ENCODE data around the gene SLC1A2.
A peak's percentile ranks its signal among the peaks of the same experiment; 100 is the strongest.

The SLC1A2 gene

DNA sequence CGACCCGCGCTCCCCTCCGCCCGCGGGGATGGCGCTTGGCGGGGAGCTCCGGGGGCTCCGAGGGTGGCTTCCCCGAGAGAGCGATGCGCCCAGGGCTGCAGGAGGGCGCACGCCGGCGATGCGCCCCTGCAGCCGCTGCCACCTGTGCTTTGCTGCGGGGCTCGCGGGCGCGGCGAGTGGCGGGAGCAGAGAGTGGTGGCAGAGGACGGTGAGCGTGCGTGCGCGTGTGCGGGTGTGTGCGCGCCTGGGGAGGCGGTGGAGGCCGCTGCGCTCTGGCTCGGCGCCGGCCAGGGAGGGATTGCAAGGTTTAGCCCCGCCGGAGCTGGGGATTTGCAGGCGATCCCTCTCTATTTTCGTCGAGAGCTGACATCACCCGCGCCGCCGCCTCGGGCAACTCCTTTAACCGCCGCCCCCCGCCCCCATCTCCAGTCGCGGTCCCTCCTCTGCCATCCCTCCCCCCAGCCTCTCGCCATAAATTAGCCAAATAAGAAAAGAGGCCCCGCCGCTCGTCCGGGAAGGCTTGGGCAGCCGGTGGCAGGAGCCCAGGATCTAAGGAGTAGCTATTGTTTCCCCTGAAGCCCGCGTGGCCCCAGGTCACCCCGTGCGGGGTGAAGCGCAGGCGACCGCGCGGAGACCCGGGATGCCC lies at the start of gene SLC1A2:
Gene SLC1A2 (minus strand): TSS at position 375 of the 646 bp plus-strand sequence. CDS start 592 bp downstream, outside the sequence.
- TF ChIP-seq, protein P1, sequence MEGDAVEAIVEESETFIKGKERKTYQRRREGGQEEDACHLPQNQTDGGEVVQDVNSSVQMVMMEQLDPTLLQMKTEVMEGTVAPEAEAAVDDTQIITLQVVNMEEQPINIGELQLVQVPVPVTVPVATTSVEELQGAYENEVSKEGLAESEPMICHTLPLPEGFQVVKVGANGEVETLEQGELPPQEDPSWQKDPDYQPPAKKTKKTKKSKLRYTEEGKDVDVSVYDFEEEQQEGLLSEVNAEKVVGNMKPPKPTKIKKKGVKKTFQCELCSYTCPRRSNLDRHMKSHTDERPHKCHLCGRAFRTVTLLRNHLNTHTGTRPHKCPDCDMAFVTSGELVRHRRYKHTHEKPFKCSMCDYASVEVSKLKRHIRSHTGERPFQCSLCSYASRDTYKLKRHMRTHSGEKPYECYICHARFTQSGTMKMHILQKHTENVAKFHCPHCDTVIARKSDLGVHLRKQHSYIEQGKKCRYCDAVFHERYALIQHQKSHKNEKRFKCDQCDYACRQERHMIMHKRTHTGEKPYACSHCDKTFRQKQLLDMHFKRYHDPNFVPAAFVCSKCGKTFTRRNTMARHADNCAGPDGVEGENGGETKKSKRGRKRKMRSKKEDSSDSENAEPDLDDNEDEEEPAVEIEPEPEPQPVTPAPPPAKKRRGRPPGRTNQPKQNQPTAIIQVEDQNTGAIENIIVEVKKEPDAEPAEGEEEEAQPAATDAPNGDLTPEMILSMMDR (IDR thresholded peaks at IDR 0.05; ENCODE audit: borderline replicate concordance, insufficient read depth, low read depth, low read length) = no peak
- H3K4me3 ChIP-seq (ENCODE audit: low read depth, low read length) = peak within 1 kb of the TSS; percentile 14

- no peak overlapping the region for H3K4me3 ChIP-seq (ENCODE audit: low read depth, low read length)
- TF ChIP-seq, protein P1 (IDR thresholded peaks at IDR 0.05; ENCODE audit: borderline replicate concordance, insufficient read depth, low read depth, low read length) = no peak
Measured at GRCh38 chr11:35466058-35466457, 46.7 kb upstream of the SLC1A2 start.

GRCh38 chr11:35464308-35464707 lies 45.0 kb upstream of the SLC1A2 start:
- H3K4me3 ChIP-seq (ENCODE audit: low read depth, low read length) = no peak overlapping the region
- TF ChIP-seq, protein P1 (IDR thresholded peaks at IDR 0.05; ENCODE audit: borderline replicate concordance, insufficient read depth, low read depth, low read length) = no peak

DNA sequence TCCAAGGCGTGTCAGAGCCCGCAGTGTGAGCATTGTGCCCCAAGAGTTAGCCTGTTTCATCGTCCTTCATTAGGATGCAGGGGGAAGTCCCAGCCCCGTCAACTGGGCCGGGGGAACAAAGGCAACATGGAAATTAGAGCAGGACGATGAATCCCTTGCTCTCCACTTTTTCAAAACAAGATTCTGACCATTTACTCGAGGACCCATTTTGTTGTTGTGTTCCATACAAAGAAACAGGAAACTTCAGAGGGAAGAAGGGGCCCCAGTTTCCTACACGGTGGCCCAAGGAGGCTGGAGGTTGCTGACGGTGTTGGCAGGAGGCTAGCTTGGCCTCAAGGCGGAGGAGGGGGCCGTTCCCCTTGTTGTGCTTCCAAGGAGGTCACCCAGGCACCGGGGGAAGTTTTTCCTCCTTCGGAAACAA lies 44.0 kb upstream of the SLC1A2 start:
- TF ChIP-seq, protein P1 (IDR thresholded peaks at IDR 0.05; ENCODE audit: borderline replicate concordance, insufficient read depth, low read depth, low read length) = no peak
- H3K4me3 ChIP-seq (ENCODE audit: low read depth, low read length) = no peak overlapping the region

DNA sequence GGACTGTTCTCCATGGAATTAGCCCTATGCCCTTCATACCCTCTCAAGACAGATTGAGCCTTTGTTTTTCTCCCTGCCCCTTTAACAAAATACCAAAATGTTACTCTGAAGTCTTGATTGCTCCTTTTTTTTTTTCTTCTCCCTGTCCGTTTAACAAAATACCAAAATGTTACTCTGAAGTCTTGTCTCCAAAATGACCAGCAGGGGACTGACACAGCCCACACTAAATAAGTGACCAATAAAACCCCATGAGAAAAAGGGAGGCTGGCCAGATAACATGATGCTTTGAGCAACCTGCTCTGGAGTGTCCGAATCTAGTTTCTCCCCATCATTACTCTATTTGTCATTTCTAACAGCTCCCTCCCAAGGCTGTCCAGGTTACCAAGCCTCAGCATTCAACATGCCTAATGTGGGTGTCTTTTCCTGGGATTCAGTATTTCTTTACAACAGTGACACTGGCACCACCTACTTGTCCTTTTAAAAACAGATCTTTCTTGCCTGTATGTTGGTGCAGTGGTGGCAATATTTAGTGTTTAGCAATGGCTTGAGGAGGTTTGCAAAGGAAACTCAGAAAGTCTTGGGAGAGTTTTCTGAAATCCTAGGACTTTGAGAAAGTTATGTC lies 42.7 kb upstream of the SLC1A2 start:
- H3K4me3 ChIP-seq (ENCODE audit: low read depth, low read length) = no peak overlapping the region
- TF ChIP-seq, protein P1 (IDR thresholded peaks at IDR 0.05; ENCODE audit: borderline replicate concordance, insufficient read depth, low read depth, low read length) = no peak

DNA sequence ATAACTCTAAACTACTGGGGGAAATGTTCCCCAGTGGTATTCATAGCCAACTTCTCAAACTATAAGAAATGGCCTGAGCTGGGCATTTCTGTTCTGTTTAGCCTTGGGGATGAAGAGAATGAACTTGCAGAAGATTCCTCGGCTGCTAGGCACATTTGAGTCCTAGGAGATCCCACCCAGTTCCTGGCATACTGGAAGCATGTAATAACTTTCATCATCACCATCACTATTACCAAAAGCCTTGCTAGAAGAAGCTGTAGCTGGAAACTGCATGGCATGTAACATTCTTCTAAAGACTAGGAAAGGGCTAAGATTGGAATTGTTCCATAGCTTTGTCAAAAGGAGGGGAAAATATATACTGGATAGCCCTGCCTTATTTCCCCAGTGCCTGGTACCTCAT lies 40.1 kb upstream of the SLC1A2 start:
- TF ChIP-seq, protein P1 (IDR thresholded peaks at IDR 0.05; ENCODE audit: borderline replicate concordance, insufficient read depth, low read depth, low read length) = no peak
- H3K4me3 ChIP-seq (ENCODE audit: low read depth, low read length) = no peak overlapping the region

DNA sequence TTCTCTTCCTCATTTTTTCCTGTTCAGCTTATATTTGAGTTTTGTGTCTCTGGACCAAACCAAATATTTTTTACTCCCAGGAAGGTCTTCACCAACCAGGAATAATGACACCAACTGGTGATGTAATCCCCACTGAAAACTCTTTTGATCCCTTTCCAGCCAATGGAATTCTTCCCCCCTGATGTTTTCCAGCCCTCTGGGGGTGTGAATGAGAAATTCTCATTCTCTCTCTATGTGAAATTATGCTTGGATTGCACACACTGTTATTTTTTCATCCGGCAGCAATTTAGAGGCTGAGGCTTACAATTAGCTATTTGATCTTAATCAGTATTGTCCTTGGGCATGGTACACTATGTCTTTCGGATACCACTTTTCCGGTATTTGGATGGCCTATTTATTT lies 39.5 kb upstream of the SLC1A2 start:
- TF ChIP-seq, protein P1 (IDR thresholded peaks at IDR 0.05; ENCODE audit: borderline replicate concordance, insufficient read depth, low read depth, low read length) = no peak
- H3K4me3 ChIP-seq (ENCODE audit: low read depth, low read length) = no peak overlapping the region

Data from GM12875 (cell line).